ENCODE results near the gene ZNF333.

DNA sequence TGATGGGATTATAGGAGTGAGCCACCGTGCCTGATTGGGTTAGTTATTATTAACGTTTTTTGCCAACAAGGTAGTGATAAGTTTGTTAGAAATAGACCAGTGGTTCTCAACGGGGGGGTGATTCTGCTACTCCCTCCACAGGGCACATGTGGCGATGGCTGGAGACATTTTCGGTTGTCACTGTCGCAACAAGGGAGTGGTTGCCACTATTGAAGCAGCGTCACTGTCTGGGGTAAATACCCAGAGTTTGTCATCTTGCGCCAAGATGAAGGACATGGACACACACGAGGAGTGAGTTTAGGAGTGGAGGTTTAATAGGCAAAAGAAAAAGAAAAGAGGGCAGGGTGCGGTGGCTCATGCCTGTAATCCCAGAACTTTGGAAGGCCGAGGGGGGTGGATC is 34.1 kb upstream of the ZNF333 start:
- TF ChIP-seq, protein P1, sequence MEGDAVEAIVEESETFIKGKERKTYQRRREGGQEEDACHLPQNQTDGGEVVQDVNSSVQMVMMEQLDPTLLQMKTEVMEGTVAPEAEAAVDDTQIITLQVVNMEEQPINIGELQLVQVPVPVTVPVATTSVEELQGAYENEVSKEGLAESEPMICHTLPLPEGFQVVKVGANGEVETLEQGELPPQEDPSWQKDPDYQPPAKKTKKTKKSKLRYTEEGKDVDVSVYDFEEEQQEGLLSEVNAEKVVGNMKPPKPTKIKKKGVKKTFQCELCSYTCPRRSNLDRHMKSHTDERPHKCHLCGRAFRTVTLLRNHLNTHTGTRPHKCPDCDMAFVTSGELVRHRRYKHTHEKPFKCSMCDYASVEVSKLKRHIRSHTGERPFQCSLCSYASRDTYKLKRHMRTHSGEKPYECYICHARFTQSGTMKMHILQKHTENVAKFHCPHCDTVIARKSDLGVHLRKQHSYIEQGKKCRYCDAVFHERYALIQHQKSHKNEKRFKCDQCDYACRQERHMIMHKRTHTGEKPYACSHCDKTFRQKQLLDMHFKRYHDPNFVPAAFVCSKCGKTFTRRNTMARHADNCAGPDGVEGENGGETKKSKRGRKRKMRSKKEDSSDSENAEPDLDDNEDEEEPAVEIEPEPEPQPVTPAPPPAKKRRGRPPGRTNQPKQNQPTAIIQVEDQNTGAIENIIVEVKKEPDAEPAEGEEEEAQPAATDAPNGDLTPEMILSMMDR (IDR thresholded peaks at IDR 0.05), result no peak
- no peak for TF ChIP-seq POLR2A (IDR thresholded peaks at IDR 0.05)
